Measurements from ENCODE around the gene ASB10. TPM values are rescaled to one million over a fixed set of nuclear protein-coding genes. Genes with fewer than 3 reads are reported as not detected.

ASB10 gene
- total and polyA plus RNA-seq, 2 of the 8 experiments (the other 6 are each of a cell fraction or from before 2014, with no cell fraction given), result not detected

DNA sequence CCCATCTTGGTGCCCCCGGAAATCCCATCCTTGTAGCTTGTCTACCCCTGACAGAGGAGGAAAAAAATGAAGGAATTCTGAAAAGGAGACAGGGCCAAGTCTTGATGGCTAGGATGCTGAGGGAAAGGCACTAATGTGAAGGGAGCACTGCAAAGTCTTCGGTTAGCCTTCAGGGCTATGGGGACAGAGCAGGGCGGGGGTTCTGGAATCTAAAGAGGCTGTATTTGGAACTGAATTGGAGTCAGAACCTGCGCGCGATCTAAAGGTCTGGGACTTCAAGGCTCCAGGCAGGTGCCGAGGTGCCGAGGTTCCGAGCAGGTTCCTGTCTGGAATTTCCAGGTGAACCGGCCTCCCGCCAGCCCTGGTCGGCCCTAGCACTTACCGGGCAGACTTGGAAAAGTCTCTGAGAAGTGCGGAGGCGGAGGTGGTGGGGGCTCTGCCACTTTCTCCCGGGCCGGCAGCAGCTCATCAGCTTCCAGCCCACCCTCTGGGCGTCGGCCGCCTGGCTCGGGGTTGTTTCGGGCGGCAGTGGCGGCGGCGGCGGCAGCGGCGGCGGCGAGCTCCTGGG, 20.3 kb downstream of the ASB10 start:
- Histone ChIP-seq H3K23me2 (ENCODE audit: low read depth, low read length) (peaks cover 4% of the 10 kb centered on the region; the same call in 1 of the 2 replicates), H3K56ac (replicated peaks; ENCODE audit: insufficient read length, low read depth, low read length) (no peak overlapping the region), H2BK15ac (ENCODE audit: low read length) (no peak overlapping the region), H4K5ac (ENCODE audit: insufficient read length, low read depth, low read length) (no peak overlapping the region), H3K9ac (replicated peaks in 1 of 4; ENCODE audit: extremely low read depth in 1 of 4, low read depth in 3 of 4, low read length in 3 of 4) (no peak overlapping the region), H3K79me2 (ENCODE audit: control insufficient read depth in 1 of 2, insufficient read depth in 2 of 2, low read length in 2 of 2) (no peaks in the 10 kb centered on the region), H3K14ac (ENCODE audit: insufficient read length) (no peak overlapping the region), H2BK12ac (ENCODE audit: low read depth, low read length) (no peak overlapping the region), H3K4me1 (replicated peaks in 1 of 4; ENCODE audit: control insufficient read depth in 3 of 4, insufficient read depth in 4 of 4, low read length in 3 of 4) (peaks cover 0 to 3% (median under 1%) of the 10 kb centered on the region in 4 experiments; a peak in 2 of 7 replicates), H3K36me3 (ENCODE audit: control insufficient read depth in 2 of 4, insufficient read depth in 4 of 4, low read length in 3 of 4) (no peaks in the 10 kb centered on the region; a peak in 1 of 8 replicates), H4K91ac (replicated peaks; ENCODE audit: insufficient read length, low read length) (no peak overlapping the region), H3K27ac (ENCODE audit: low read depth, low read length) (no peak overlapping the region), H2AK5ac (ENCODE audit: low read depth, low read length) (no peak overlapping the region), H3K4me2 (ENCODE audit: insufficient read depth in 1 of 2, low read depth in 2 of 2, low read length in 2 of 2) (peak overlapping the region; percentile 63 to 84), H3K18ac (ENCODE audit: extremely low read depth, low read length) (no peak overlapping the region), H3K79me1 (ENCODE audit: low read depth, low read length) (no peaks in the 10 kb centered on the region), H2BK5ac (ENCODE audit: low read depth, low read length) (no peak overlapping the region), H2BK120ac (replicated peaks; ENCODE audit: low read depth, low read length) (no peak overlapping the region), H3K23ac (ENCODE audit: insufficient read length) (no peak overlapping the region), H3K9me3 (ENCODE audit: insufficient read depth in 2 of 2, low read depth in 1 of 2, low read length in 1 of 2) (no peaks in the 10 kb centered on the region), H3K4ac (replicated peaks; ENCODE audit: insufficient read length, low read depth, low read length) (no peak overlapping the region), H3K27me3 (replicated peaks in 1 of 4; ENCODE audit: control insufficient read depth in 3 of 4, extremely low read depth in 1 of 4, insufficient read depth in 3 of 4, low read length in 3 of 4) (peaks cover 43 to 75% (median 59%) of the 10 kb centered on the region in 4 experiments), H4K8ac (ENCODE audit: extremely low read depth, insufficient read depth, low read length) (no peak overlapping the region), H2AFZ (ENCODE audit: low read length) (no peak overlapping the region), H2BK20ac (ENCODE audit: low read length) (no peak overlapping the region), H4K20me1 (replicated peaks in 1 of 2; ENCODE audit: control insufficient read depth in 1 of 2, insufficient read depth in 2 of 2, low read length in 2 of 2) (peaks cover 2% of the 10 kb centered on the region in 2 experiments), H3K4me3 (ENCODE audit: extremely low read depth in 1 of 4, insufficient read depth in 2 of 4, low read depth in 3 of 4, low read length in 4 of 4) (peak overlapping the region; percentile 35 to 69 (median 40))
- WGBS, 2 experiments (ENCODE audit: extremely low coverage in 1 of 2, insufficient coverage in 1 of 2, insufficient read length in 1 of 2, insufficient replicate concordance in 2 of 2, low coverage in 1 of 2, low lambda C conversion rate in 2 of 2, missing lambda C conversion rate in 1 of 2), result 10% methylated on average over 24 of the region's 31 CpGs; no CpG with 5 or more reads in 1 of the 2 experiments
- no peak for FAIRE-seq
- DNase-seq (ENCODE audit: low read depth in 1 of 2, low spot score in 2 of 2), result no peak
- ChIA-PET POLR2A (ENCODE audit: partially characterized antibody) (interaction anchor here (0.9 to 1.8 kb wide), 4 partner anchors 9 to 65 kb away, joined by 3 to 5 read pairs (median 4); no protein-coding TSS in a partner anchor), CTCF (ENCODE audit: partially characterized antibody) (interaction anchor here (0.6 to 8.3 kb wide), 17 partner anchors 9 to 157 kb away, joined by 3 to 75 read pairs (median 4); no protein-coding TSS in a partner anchor)
- TF ChIP-seq SP1 (IDR thresholded peaks at IDR 0.05; ENCODE audit: low read depth, low read length) (no peak), CHD1 (IDR thresholded peaks at IDR 0.05; ENCODE audit: low read depth, low read length) (no peak), RNF2 (IDR thresholded peaks at IDR 0.05; ENCODE audit: borderline replicate concordance, low read depth, low read length, missing control alignments, poor library complexity, severe bottlenecking) (peak; percentile 63), SIRT6 (IDR thresholded peaks at IDR 0.05; ENCODE audit: low read length) (no peak), CBX5 (IDR thresholded peaks at IDR 0.05; ENCODE audit: low read depth, low read length) (no peak), BCL11A (IDR thresholded peaks at IDR 0.05; ENCODE audit: low read depth in 2 of 2, low read length in 2 of 2) (no peak), EZH2 (IDR thresholded peaks at IDR 0.05; ENCODE audit: low read depth, low read length, severe bottlenecking) (peak; percentile 88), SIX5 (IDR thresholded peaks at IDR 0.05; ENCODE audit: low read depth, low read length) (no peak), MAFK (IDR thresholded peaks at IDR 0.05; ENCODE audit: low read depth, low read length) (no peak), SUZ12 (IDR thresholded peaks at IDR 0.05; ENCODE audit: low read length) (peak; percentile 95), SIN3A (conservative IDR thresholded peaks at IDR 0.05 in 1 of 2, IDR thresholded peaks at IDR 0.05 in 1 of 2; ENCODE audit: low read depth in 1 of 2, low read length in 2 of 2) (no peak)
- TF ChIP-seq, protein P1, sequence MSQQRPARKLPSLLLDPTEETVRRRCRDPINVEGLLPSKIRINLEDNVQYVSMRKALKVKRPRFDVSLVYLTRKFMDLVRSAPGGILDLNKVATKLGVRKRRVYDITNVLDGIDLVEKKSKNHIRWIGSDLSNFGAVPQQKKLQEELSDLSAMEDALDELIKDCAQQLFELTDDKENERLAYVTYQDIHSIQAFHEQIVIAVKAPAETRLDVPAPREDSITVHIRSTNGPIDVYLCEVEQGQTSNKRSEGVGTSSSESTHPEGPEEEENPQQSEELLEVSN (IDR thresholded peaks at IDR 0.05), result no peak; the same call in 1 of the 2 replicates
